Measurements from ENCODE around the gene ODAD4. TPM values are rescaled to one million over a fixed set of nuclear protein-coding genes. Genes with fewer than 3 reads are reported as not detected.

Gene ODAD4
- total and polyA plus RNA-seq, 4 donors = 0.07 to 1.0 (median 0.23) TPM

DNA sequence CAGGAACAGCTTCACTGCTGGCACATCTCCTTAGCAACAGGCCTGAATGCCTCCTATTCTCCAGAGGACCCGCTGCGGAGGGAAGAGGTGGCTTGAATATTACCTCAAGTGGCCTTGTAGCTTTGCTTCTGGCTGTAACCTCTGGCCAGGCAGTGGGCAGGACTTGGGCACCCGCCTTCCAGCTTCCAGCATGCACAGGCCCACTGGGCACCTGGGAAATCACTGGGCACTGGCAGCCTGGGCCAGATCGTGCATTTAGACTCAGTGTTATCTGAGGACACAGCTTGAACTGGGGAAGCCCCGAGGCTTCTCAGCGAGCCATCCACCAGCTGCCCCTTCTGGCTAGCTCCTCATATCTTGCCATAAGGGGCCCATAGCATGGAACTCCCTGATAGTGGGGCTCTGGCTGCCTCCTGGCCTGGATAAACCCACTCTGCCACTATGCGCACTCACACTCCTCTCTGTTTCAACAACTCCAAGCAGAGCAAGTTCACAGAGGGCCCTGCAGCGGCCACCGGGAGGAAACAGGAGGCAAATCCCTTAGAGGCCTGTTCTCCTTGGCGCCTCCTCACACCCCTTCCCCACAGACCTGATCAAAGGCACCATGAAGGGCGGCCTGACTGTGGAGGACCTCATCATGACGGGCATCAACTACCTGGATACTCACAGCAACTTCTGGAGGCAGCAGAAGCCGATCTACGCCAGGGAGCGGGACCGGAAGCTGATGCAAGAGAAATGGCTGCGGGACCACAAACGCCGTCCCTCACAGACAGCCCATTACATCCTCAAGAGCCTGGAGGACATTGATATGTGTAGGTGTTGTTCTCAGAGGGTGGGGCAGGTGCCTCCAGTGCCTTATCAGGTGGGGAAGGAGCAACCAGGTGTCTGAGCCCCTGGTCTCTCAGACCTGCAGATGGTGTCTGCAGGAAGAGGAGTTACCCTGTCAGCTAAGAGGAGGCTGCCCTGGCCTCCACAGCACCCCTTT, 7.8 kb downstream of the ODAD4 start (continued):
- TF ChIP-seq, protein P1, sequence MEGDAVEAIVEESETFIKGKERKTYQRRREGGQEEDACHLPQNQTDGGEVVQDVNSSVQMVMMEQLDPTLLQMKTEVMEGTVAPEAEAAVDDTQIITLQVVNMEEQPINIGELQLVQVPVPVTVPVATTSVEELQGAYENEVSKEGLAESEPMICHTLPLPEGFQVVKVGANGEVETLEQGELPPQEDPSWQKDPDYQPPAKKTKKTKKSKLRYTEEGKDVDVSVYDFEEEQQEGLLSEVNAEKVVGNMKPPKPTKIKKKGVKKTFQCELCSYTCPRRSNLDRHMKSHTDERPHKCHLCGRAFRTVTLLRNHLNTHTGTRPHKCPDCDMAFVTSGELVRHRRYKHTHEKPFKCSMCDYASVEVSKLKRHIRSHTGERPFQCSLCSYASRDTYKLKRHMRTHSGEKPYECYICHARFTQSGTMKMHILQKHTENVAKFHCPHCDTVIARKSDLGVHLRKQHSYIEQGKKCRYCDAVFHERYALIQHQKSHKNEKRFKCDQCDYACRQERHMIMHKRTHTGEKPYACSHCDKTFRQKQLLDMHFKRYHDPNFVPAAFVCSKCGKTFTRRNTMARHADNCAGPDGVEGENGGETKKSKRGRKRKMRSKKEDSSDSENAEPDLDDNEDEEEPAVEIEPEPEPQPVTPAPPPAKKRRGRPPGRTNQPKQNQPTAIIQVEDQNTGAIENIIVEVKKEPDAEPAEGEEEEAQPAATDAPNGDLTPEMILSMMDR (IDR thresholded peaks at IDR 0.05; ENCODE audit: low read depth, low read length, missing input control) = no peak
- peak; percentile 10 for TF ChIP-seq FOXA2 (IDR thresholded peaks at IDR 0.05)
- peak; percentile 69 to 82 for TF ChIP-seq HNF4A (conservative IDR thresholded peaks at IDR 0.05)
- no peak for TF ChIP-seq YY1 (IDR thresholded peaks at IDR 0.05)
- no peak for TF ChIP-seq EGR1 (IDR thresholded peaks at IDR 0.05; ENCODE audit: low read depth in 2 of 2)
- TF ChIP-seq TAF1 (conservative IDR thresholded peaks at IDR 0.05) = no peak

DNA sequence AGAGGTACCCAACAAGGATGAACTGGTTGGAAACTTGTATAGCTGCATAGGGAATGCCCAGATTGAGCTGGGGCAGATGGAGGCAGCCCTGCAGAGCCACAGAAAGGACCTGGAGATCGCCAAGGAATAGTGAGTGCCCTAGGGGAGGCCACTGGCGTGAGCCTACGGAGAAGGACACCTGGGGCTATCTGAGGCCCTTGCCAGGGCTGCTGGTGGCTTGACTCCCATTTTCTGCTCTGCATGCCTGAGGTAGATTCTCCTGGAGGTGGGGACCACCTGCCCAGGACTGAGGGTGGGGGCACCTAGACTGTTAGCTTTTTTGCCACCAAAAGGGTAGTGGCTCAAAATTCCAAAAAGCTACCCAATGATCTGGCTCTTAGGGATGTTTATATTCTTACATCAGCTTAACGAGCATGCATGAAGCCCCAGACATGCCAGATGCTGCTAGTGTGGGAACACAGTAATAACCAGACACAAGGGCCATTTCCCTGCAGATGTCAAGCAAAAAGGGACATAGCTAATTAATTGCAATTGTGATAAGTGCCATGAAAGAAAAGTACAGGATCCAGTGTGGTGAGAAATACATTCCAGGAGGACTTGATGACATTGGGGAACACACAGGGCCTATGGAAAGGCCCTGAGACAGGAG, 8.8 kb downstream of the ODAD4 start:
- TF ChIP-seq, protein P2, sequence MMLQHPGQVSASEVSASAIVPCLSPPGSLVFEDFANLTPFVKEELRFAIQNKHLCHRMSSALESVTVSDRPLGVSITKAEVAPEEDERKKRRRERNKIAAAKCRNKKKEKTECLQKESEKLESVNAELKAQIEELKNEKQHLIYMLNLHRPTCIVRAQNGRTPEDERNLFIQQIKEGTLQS (IDR thresholded peaks at IDR 0.05) = no peak
- TF ChIP-seq YY1 (IDR thresholded peaks at IDR 0.05) (no peak), HNF4G (IDR thresholded peaks at IDR 0.05) (no peak), RXRA (IDR thresholded peaks at IDR 0.05) (no peak), TAF1 (conservative IDR thresholded peaks at IDR 0.05) (no peak), RAD21 (IDR thresholded peaks at IDR 0.05) (no peak), FOXA1 (IDR thresholded peaks at IDR 0.05) (no peak)
- TF ChIP-seq, protein P3, sequence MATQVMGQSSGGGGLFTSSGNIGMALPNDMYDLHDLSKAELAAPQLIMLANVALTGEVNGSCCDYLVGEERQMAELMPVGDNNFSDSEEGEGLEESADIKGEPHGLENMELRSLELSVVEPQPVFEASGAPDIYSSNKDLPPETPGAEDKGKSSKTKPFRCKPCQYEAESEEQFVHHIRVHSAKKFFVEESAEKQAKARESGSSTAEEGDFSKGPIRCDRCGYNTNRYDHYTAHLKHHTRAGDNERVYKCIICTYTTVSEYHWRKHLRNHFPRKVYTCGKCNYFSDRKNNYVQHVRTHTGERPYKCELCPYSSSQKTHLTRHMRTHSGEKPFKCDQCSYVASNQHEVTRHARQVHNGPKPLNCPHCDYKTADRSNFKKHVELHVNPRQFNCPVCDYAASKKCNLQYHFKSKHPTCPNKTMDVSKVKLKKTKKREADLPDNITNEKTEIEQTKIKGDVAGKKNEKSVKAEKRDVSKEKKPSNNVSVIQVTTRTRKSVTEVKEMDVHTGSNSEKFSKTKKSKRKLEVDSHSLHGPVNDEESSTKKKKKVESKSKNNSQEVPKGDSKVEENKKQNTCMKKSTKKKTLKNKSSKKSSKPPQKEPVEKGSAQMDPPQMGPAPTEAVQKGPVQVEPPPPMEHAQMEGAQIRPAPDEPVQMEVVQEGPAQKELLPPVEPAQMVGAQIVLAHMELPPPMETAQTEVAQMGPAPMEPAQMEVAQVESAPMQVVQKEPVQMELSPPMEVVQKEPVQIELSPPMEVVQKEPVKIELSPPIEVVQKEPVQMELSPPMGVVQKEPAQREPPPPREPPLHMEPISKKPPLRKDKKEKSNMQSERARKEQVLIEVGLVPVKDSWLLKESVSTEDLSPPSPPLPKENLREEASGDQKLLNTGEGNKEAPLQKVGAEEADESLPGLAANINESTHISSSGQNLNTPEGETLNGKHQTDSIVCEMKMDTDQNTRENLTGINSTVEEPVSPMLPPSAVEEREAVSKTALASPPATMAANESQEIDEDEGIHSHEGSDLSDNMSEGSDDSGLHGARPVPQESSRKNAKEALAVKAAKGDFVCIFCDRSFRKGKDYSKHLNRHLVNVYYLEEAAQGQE (IDR thresholded peaks at IDR 0.05) = no peak
- Histone ChIP-seq H3K27me3 (ENCODE audit: control insufficient read depth in 4 of 4, insufficient read depth in 4 of 4, low read length in 3 of 4) (no peaks in the 10 kb centered on the region), H3K9ac (ENCODE audit: low read depth in 1 of 2, low read length in 2 of 2) (no peak overlapping the region), H3K9me3 (ENCODE audit: control insufficient read depth in 4 of 4, low read length in 3 of 4) (no peaks in the 10 kb centered on the region), H3K27ac (ENCODE audit: low read depth in 1 of 2, low read length in 2 of 2) (no peak overlapping the region), H3K36me3 (ENCODE audit: control insufficient read depth in 4 of 4, insufficient read depth in 3 of 4, low read depth in 1 of 4, low read length in 3 of 4) (no peaks in the 10 kb centered on the region), H3K4me1 (ENCODE audit: control insufficient read depth in 4 of 4, insufficient read depth in 4 of 4, low read length in 3 of 4) (peaks cover 2 to 26% (median 17%) of the 10 kb centered on the region in 4 donors), H3K4me3 (ENCODE audit: low read depth in 1 of 3, low read length in 3 of 3) (no peak overlapping the region)
- DNase-seq (ENCODE audit: low spot score) = no peak
- 95% methylated on average over 4 of the region's 4 CpGs for WGBS

DNA sequence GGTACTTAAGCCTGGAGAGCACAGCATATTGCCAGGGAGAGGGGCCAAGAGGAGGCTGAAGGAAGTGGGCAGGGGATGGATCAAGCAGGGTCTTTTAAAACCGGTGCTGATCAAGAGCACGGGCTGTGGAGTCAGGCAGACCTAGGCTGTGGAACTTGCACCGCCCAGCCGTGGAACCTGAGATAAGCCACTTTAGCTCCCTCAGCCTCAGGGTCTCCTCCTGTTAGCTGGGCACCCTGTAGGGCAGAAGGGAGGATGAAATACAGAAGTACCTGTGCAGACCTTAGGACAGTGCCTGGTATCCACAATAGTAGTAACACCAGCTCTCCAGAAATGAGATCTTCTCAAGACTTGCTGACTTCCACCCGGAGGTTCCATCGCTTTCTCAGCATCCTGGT, 9.3 kb downstream of the ODAD4 start:
- WGBS = 90% methylated on average over 6 of the region's 6 CpGs
- no peak overlapping the region for H3K4me3 ChIP-seq (ENCODE audit: low read depth in 1 of 3, low read length in 3 of 3)
- H3K9me3 ChIP-seq (ENCODE audit: control insufficient read depth in 4 of 4, low read length in 3 of 4) = no peaks in the 10 kb centered on the region
- TF ChIP-seq HNF4G (IDR thresholded peaks at IDR 0.05) = no peak
- TF ChIP-seq TAF1 (conservative IDR thresholded peaks at IDR 0.05) = no peak
- TF ChIP-seq FOXA1 (IDR thresholded peaks at IDR 0.05) = no peak
- H3K27me3 ChIP-seq (ENCODE audit: control insufficient read depth in 4 of 4, insufficient read depth in 4 of 4, low read length in 3 of 4) = no peaks in the 10 kb centered on the region
- DNase-seq (ENCODE audit: low spot score) = no peak
- H3K36me3 ChIP-seq (ENCODE audit: control insufficient read depth in 4 of 4, insufficient read depth in 3 of 4, low read depth in 1 of 4, low read length in 3 of 4) = no peaks in the 10 kb centered on the region
- no peak overlapping the region for H3K9ac ChIP-seq (ENCODE audit: low read depth in 1 of 2, low read length in 2 of 2)
- H3K27ac ChIP-seq (ENCODE audit: low read depth in 1 of 2, low read length in 2 of 2) = no peak overlapping the region
- H3K4me1 ChIP-seq (ENCODE audit: control insufficient read depth in 4 of 4, insufficient read depth in 4 of 4, low read length in 3 of 4) = peaks cover 2 to 26% (median 17%) of the 10 kb centered on the region in 4 donors

Data from liver (tissue), 9 donors.